GM21619 (cell line): ENCODE results near the gene PRKN.

Experiments used
- ATAC-seq: cut with Tn5 transposase; IDR thresholded peaks from one replicate; pipeline ENCODE4 v1.9.1; 2021; ENCODE audit not compliant: unreplicated experiment

The PRKN gene

DNA sequence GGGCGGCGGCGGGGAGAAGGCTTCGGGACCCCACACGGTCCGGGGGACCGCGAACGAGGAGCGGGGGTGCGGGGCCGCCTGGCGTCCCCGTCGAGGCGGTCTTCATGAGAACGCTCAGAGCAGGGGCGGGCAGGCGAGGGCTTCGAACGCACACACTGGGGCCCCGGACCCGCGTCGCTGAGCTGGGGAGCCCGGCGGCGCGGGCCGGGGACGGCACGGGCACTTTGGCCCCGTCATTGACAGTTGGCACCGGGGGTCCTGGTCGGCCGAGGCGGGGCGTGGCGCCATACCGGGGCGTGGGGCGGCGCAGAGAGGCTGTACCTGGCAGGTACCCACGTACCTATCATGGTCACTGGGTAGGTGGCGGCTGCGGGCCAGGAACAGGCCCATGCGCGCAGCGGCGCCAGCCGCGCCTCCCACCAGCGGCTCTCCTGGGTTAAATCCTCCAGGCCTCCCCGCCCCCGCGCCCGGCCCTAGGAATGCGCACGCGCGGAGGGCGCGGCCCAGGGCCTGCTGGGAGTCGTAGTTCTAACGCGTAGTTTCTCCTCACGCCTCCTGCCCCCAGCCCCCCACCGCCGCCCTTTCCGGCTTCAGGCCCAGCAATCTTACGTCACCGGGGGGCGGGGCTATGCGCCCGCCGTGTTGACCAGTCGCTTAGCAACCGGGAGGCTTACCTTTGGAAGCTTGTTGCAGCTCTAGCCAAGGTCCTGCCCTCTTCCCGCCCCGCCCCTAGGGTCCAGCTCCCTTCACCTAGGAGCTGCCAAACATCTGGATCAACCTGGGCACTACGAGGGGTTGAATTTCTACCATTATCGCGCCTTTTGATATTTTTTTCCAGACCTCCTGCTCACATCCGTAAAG lies at the start of gene PRKN, which contains the start of gene PACRG:
TSS of gene PRKN (minus strand) at position 445 of the 861 bp plus-strand sequence.
TSS of gene PACRG (plus strand) at position 653 of the 861 bp plus-strand sequence.
- peak; percentile 98 for ATAC-seq

GRCh38 chr6:162777091-162777490 lies 49.5 kb upstream of the PRKN start:
- no peak for ATAC-seq

DNA sequence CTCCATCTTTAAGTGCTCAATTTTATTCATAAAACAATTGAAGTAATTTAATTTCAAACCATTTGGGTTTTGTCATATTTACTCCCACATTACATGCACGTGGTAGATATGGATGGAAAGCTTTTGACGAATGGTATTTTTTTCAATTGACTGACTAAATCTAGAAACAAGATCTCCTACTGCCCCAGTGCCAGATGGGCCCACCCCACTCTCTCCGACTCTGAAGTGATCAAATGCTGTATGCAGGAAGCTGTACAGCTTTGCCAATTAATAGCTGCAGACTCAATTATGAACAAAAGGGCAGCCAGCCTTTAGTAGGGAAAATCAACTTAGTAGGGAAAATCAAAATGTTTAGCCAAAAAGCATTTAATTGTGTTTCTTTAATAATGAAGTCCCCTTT lies 46.4 kb upstream of the PRKN start:
- ATAC-seq = no peak

GRCh38 chr6:162772466-162772865 lies 44.9 kb upstream of the PRKN start:
- ATAC-seq = no peak

DNA sequence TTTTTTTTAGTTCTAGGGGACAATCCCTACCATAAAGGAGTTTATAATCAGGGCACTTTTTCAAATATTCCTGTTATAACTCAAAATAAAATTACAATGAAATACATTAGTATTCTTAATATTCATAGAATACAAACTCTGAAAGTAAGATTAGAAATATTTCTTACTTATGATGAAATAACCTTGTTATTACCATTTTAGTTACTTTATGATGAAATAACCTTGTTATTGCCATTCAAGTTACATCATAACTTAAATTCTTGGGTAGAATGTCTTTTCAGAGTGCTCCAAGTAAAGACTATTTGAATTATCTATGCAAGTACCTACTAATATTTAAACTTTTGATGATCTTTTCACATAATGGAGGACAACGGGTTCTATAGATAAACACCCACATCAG lies 43.4 kb upstream of the PRKN start:
- no peak for ATAC-seq

GRCh38 chr6:162770136-162770535 lies 42.6 kb upstream of the PRKN start:
- no peak for ATAC-seq

DNA sequence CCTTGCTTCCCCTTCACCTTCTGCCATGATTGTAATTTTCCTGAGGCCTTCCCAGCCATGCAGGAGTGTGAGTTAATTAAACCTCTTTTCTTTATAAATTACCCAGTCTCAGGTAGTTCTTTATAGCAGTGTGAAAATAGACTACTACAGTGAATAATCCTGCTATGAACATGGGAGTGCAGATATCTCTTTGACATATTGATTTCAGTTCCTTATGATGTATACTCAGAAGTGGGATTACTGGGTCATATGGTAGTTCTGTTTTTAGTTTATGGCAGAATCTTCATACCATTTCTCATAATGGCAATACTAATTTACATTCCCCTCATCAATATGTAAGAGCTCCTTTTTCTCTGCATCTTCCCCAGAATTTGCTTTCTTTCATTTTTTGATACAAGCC lies 26.2 kb upstream of the PRKN start:
- no peak for ATAC-seq

- no peak for ATAC-seq
Observed at GRCh38 chr6:162751211-162751859, 23.8 kb upstream of the PRKN start.

- no peak for ATAC-seq
Observed at GRCh38 chr6:162750776-162751175, 23.2 kb upstream of the PRKN start.

DNA sequence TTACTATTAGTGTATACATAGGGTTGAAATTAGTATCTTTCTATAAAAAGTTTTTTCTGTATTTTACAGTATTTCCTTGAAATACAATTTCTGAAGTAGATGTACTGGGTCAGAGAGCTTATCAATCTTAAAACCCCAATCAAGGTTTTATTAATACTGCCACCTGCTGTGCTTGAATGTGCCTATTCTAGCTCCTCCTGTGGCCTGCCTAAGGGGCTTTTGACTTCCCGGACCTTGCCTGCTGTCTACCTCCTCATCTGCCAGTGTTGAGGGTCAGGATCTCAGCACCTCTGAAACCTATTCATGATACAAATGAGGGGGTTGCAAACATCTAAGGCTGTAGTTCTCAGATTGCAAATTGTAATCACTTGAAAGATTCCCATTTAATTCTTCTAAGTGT lies 9.4 kb upstream of the PRKN start:
- ATAC-seq = no peak

DNA sequence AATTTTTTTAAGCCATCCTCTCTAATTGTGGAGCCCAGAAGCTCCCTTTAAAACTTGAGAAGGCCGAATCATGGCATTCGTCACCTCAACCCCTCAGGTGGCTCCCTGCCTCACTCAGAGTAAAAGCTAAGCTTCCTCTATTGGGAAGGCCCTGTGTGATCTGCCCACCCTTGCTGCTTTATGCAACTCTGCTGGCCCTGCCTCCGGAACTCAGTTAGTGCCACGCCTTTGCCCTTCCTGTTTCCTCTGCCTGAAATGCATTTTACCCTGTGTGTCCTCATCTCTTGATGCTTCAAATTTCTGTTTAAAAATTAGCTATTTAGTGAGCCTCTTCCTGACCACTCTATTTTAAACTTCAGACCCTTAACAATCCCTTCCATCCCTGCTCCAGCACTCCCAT lies 5.9 kb upstream of the PRKN start:
- no peak for ATAC-seq

DNA sequence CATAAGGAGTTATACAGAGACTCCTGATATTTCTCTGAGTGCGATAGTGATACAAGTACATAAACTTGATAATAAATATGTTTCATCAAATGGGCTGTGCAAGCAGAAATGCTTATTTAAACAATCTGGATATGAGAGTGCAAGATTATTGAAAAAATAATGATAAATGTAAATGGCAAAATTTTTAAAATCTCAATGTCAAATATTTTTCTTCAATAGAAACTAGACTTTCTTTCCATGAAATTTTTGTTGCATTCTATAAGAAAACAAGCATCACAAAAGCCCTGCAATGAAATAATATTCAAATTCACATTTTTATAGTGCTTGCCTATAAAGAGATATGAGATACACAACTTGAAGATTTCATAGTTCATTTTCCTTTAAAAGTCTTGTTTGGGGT lies 2.9 kb upstream of the PRKN start:
- ATAC-seq = no peak

- ATAC-seq = no peak
Observed at GRCh38 chr6:162728706-162729105, 1.1 kb upstream of the PRKN start.

DNA sequence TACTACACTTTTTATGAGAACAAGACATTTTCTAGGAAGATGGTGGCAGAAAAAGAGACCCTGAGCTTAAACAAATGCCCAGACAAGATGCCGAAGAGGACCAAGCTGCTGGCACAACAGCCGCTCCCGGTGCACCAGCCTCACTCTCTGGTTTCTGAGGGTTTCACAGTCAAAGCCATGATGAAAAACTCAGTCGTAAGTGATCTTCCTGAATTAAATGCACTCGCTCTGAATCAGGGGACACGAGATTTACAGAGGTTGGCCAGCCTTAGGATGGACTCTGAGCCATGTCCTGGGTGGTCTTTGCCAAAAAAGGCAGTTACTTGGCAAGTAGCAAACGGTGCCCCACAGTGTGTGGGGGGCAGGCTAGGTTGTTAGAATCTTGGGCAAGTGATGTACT lies 631 bp upstream of the PRKN start:
- no peak for ATAC-seq

DNA sequence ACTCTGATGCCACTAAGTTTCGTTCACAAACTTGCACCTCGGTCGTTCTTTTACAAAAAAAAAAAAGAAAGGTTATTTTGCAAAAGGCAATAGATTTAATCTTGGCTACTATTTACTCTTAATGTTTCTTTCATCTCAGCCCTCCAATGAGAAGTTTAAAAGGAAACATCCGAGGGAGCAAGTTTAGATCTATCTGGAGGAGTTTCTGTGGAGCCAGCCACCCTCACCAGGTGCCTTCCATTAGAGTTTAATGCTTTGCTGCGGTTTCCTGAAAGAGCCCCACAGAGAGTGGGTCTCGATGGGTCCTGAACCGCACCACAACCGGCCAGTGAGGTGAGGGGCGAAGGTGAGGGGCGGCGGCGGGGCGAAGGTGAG lies 632 bp downstream of the PRKN start:
- ATAC-seq = peak; percentile 2

DNA sequence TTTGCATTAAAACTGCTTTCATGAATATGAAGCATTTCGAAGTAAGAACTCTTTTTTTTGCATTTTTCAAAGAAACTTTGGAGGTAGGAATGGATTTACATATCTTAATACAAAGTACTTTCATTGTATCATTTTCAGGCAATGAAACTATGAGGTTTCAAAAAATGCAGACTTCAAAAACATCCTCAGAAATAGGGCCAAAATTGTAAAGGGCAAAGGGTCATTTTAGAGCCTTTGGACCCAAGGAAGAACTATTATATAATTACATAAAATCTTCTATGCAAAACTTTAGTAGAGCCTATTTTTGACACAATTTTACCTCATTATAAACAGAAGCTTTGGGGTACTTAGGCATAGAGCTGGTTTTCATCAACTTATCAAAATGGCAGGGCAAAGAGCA lies 4.9 kb downstream of the PRKN start:
- no peak for ATAC-seq

GRCh38 chr6:162722226-162722625 lies 5.3 kb downstream of the PRKN start:
- ATAC-seq = no peak

DNA sequence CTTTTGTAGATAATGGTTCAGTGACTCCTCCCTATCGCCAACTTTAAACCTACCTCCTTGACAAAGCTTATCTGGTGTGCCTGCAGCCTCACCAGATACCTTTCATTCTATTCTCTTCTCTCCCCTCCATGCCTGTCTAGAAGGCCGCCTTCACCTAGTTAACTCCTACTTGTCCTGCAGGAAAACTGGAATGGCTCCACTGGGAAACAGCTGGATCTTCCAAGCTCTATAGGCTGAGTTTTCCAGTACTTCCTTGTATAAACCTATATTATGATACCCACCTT lies 6.2 kb downstream of the PRKN start:
- ATAC-seq = no peak

DNA sequence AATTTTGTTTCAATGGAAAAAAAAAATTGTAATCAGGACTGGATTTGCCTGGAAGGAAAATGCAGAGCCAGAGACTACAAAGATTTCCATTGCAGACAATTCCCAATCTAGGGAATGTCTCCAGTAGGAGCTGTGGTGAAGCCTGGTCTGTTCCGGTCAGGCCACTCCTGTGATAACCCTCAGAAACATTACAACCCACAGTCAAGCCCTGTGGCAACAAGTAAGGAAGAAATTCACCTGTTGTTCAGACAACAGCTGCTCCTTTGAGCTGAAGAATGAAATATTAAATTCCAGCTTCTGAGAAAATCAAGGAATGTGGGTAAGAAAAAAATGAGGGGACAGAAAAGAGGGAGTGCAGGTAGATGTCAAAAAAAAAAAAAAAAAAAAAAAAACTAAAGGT lies 8.0 kb downstream of the PRKN start:
- no peak for ATAC-seq

- no peak for ATAC-seq
Observed at GRCh38 chr6:162715601-162716000, 12.0 kb downstream of the PRKN start.

- ATAC-seq = no peak
Observed at GRCh38 chr6:162713974-162714780, 13.4 kb downstream of the PRKN start.

GRCh38 chr6:162712694-162713093 lies 14.9 kb downstream of the PRKN start:
- no peak for ATAC-seq
